Activated CD4-positive, alpha-beta T cell treated with anti-CD3 and anti-CD28 coated beads, Interleukin-2, amount 10 ng/mL, durations not matched to agents 24 days and 14 days (primary cell): Measurements from ENCODE around the gene MPZL1. TPM values are rescaled to one million over a fixed set of nuclear protein-coding genes. Genes with fewer than 3 reads are reported as not detected.
A peak's percentile ranks its signal among the peaks of the same experiment; 100 is the strongest.

Experiments used
- DNase-seq: peaks from one replicate; pipeline ENCODE4 v3.0.0; 2022
- H3K27ac Mint-ChIP-seq: one replicate; pipeline ENCODE4 v1.8.0; 2022; ENCODE audit warnings: mild to moderate bottlenecking, mixed read lengths
- H3K27me3 Mint-ChIP-seq: one replicate; pipeline ENCODE4 v1.8.0; 2022; ENCODE audit warnings: mixed read lengths
- H3K36me3 Mint-ChIP-seq: one replicate; pipeline ENCODE4 v1.8.0; 2022; ENCODE audit warnings: low read depth, mild to moderate bottlenecking, mixed read lengths
- H3K4me1 Mint-ChIP-seq: one replicate; pipeline ENCODE4 v1.8.0; 2021; ENCODE audit warnings: mixed read lengths
- H3K4me3 Mint-ChIP-seq: one replicate; pipeline ENCODE4 v1.8.0; 2022; ENCODE audit warnings: mild to moderate bottlenecking, moderate library complexity, mixed read lengths
- H3K9me3 Mint-ChIP-seq: one replicate; pipeline ENCODE4 v1.8.0; 2021; ENCODE audit warnings: mixed read lengths
- intact Hi-C: fragments of 100-400 bp; cut with micrococcal nuclease; formaldehyde crosslinking; loops from one replicate; pipeline ENCODE4 v1.15.1; 2023
- total RNA-seq: library from RNA; stranded (reverse); gene quantifications from 2 replicates; pipeline ENCODE4 v1.2.3, GENCODE V29; 2022

Gene MPZL1
- total RNA-seq, 1 donor from 2014 or later, result 41.8 TPM

GRCh38 chr1:167704715-167705114, 17.1 kb upstream of the MPZL1 start:
- Mint-ChIP-seq H3K27me3 (no peaks in the 10 kb centered on the region), H3K4me1 (peaks cover 10% of the 10 kb centered on the region), H3K9me3 (no peaks in the 10 kb centered on the region), H3K4me3 (no peak overlapping the region), H3K36me3 (peaks cover 51% of the 10 kb centered on the region), H3K27ac (peak overlapping the region; percentile 12)
- intact Hi-C loops, result no loop called here
- no peak for DNase-seq

- H3K27ac Mint-ChIP-seq, result no peak overlapping the region
- H3K4me3 Mint-ChIP-seq, result no peak overlapping the region
These were observed 16.5 kb upstream of the MPZL1 start for GRCh38 chr1:167705250-167705649.

GRCh38 chr1:167706363-167706762, 15.4 kb upstream of the MPZL1 start:
- H3K27me3 Mint-ChIP-seq, result no peaks in the 10 kb centered on the region
- no peak overlapping the region for H3K27ac Mint-ChIP-seq
- intact Hi-C loops, result no loop called here
- peaks cover 44% of the 10 kb centered on the region for H3K36me3 Mint-ChIP-seq
- DNase-seq, result no peak
- no peaks in the 10 kb centered on the region for H3K9me3 Mint-ChIP-seq
- no peak overlapping the region for H3K4me3 Mint-ChIP-seq
- peaks cover 10% of the 10 kb centered on the region for H3K4me1 Mint-ChIP-seq

More at GRCh38 chr1:167705250-167705649, 16.5 kb upstream of the MPZL1 start:
- DNase-seq, result no peak
- H3K4me1 Mint-ChIP-seq, result peaks cover 10% of the 10 kb centered on the region
- no peaks in the 10 kb centered on the region for H3K27me3 Mint-ChIP-seq
- peaks cover 47% of the 10 kb centered on the region for H3K36me3 Mint-ChIP-seq
- intact Hi-C loops, result no loop called here
- no peaks in the 10 kb centered on the region for H3K9me3 Mint-ChIP-seq

- Mint-ChIP-seq H3K36me3 (peaks cover 38% of the 10 kb centered on the region), H3K9me3 (no peaks in the 10 kb centered on the region), H3K4me1 (peaks cover 10% of the 10 kb centered on the region), H3K27me3 (no peaks in the 10 kb centered on the region), H3K4me3 (no peak overlapping the region), H3K27ac (peak overlapping the region; percentile 48)
- DNase-seq, result no peak
- intact Hi-C loops, result no loop called here
These were observed 14.6 kb upstream of the MPZL1 start for GRCh38 chr1:167706931-167707877.

GRCh38 chr1:167707942-167708341, 13.8 kb upstream of the MPZL1 start:
- peak overlapping the region; percentile 35 for H3K27ac Mint-ChIP-seq
- no peak for DNase-seq
- intact Hi-C loops, result no loop called here
- H3K4me1 Mint-ChIP-seq, result peaks cover 13% of the 10 kb centered on the region
- H3K36me3 Mint-ChIP-seq, result peaks cover 35% of the 10 kb centered on the region
- H3K9me3 Mint-ChIP-seq, result no peaks in the 10 kb centered on the region
- no peak overlapping the region for H3K4me3 Mint-ChIP-seq
- peaks cover 5% of the 10 kb centered on the region for H3K27me3 Mint-ChIP-seq

GRCh38 chr1:167708940-167709389, 12.8 kb upstream of the MPZL1 start:
- DNase-seq, result no peak
- peaks cover 23% of the 10 kb centered on the region for H3K4me1 Mint-ChIP-seq
- no peak overlapping the region for H3K27ac Mint-ChIP-seq

GRCh38 chr1:167710836-167711235, 10.9 kb upstream of the MPZL1 start:
- Mint-ChIP-seq H3K4me3 (no peak overlapping the region), H3K36me3 (peaks cover 11% of the 10 kb centered on the region), H3K9me3 (no peaks in the 10 kb centered on the region), H3K4me1 (peaks cover 35% of the 10 kb centered on the region), H3K27ac (no peak overlapping the region), H3K27me3 (peaks cover 13% of the 10 kb centered on the region)
- intact Hi-C loops, result loop anchor here (5.0 to 10.0 kb wide), 2 partner anchors 254 to 486 kb away; partner anchors contain the start of gene POU2F1
- DNase-seq, result no peak

More at GRCh38 chr1:167708940-167709389, 12.8 kb upstream of the MPZL1 start:
- Mint-ChIP-seq H3K27me3 (peaks cover 10% of the 10 kb centered on the region), H3K36me3 (peaks cover 25% of the 10 kb centered on the region), H3K9me3 (no peaks in the 10 kb centered on the region), H3K4me3 (no peak overlapping the region)
- intact Hi-C loops, result no loop called here

GRCh38 chr1:167711797-167712196, 10.0 kb upstream of the MPZL1 start:
- peaks cover 37% of the 10 kb centered on the region for H3K4me1 Mint-ChIP-seq
- no peaks in the 10 kb centered on the region for H3K9me3 Mint-ChIP-seq
- intact Hi-C loops, result loop anchor here (5.0 to 10.0 kb wide), 2 partner anchors 254 to 487 kb away; partner anchors contain the start of gene POU2F1
- H3K27ac Mint-ChIP-seq, result no peak overlapping the region
- H3K27me3 Mint-ChIP-seq, result peaks cover 13% of the 10 kb centered on the region
- DNase-seq, result no peak
- H3K4me3 Mint-ChIP-seq, result no peak overlapping the region
- H3K36me3 Mint-ChIP-seq, result peaks cover 9% of the 10 kb centered on the region

- H3K27me3 Mint-ChIP-seq, result peaks cover 13% of the 10 kb centered on the region
- H3K9me3 Mint-ChIP-seq, result no peaks in the 10 kb centered on the region
- intact Hi-C loops, result loop anchor here (2.0 to 10.0 kb wide), 3 partner anchors 85 to 489 kb away; partner anchors contain the start of gene POU2F1
- H3K27ac Mint-ChIP-seq, result peak overlapping the region; percentile 98
- H3K36me3 Mint-ChIP-seq, result peaks cover 3% of the 10 kb centered on the region
- DNase-seq, result peak; percentile 76
- peaks cover 48% of the 10 kb centered on the region for H3K4me1 Mint-ChIP-seq
- peak overlapping the region; percentile 96 for H3K4me3 Mint-ChIP-seq
These were observed 8.3 kb upstream of the MPZL1 start for GRCh38 chr1:167713330-167714081.

GRCh38 chr1:167714098-167714438, 7.7 kb upstream of the MPZL1 start:
- H3K27ac Mint-ChIP-seq, result peak overlapping the region; percentile 98
- H3K27me3 Mint-ChIP-seq, result peaks cover 13% of the 10 kb centered on the region
- peaks cover 45% of the 10 kb centered on the region for H3K4me1 Mint-ChIP-seq
- no peaks in the 10 kb centered on the region for H3K9me3 Mint-ChIP-seq
- peak overlapping the region; percentile 96 for H3K4me3 Mint-ChIP-seq
- intact Hi-C loops, result loop anchor here (2.0 to 10.0 kb wide), 3 partner anchors 85 to 489 kb away; partner anchors contain the start of gene POU2F1
- no peak for DNase-seq
- peaks cover 3% of the 10 kb centered on the region for H3K36me3 Mint-ChIP-seq

GRCh38 chr1:167714439-167715156, 7.2 kb upstream of the MPZL1 start:
- Mint-ChIP-seq H3K9me3 (no peaks in the 10 kb centered on the region), H3K27me3 (peaks cover 13% of the 10 kb centered on the region), H3K4me1 (peaks cover 48% of the 10 kb centered on the region), H3K4me3 (peak overlapping the region; percentile 96), H3K27ac (peak overlapping the region; percentile 98), H3K36me3 (peaks cover 3% of the 10 kb centered on the region)
- peak; percentile 95 for DNase-seq
- intact Hi-C loops, result loop anchor here (1.0 to 10.0 kb wide), 7 partner anchors 86 to 490 kb away; partner anchors contain the start of genes DCAF6 and POU2F1

- DNase-seq, result peak; percentile 97
- peaks cover 13% of the 10 kb centered on the region for H3K27me3 Mint-ChIP-seq
- intact Hi-C loops, result loop anchor here (1.0 to 10.0 kb wide), 6 partner anchors 87 to 491 kb away; partner anchors contain the start of genes DCAF6 and POU2F1
- peak overlapping the region; percentile 98 for H3K27ac Mint-ChIP-seq
- peak overlapping the region; percentile 96 for H3K4me3 Mint-ChIP-seq
- peaks cover 56% of the 10 kb centered on the region for H3K4me1 Mint-ChIP-seq
- peaks cover 3% of the 10 kb centered on the region for H3K36me3 Mint-ChIP-seq
- H3K9me3 Mint-ChIP-seq, result no peaks in the 10 kb centered on the region
These were observed 6.4 kb upstream of the MPZL1 start for GRCh38 chr1:167715157-167715999.
